ENCODE measurements around the gene BEST1.

BEST1 gene

DNA sequence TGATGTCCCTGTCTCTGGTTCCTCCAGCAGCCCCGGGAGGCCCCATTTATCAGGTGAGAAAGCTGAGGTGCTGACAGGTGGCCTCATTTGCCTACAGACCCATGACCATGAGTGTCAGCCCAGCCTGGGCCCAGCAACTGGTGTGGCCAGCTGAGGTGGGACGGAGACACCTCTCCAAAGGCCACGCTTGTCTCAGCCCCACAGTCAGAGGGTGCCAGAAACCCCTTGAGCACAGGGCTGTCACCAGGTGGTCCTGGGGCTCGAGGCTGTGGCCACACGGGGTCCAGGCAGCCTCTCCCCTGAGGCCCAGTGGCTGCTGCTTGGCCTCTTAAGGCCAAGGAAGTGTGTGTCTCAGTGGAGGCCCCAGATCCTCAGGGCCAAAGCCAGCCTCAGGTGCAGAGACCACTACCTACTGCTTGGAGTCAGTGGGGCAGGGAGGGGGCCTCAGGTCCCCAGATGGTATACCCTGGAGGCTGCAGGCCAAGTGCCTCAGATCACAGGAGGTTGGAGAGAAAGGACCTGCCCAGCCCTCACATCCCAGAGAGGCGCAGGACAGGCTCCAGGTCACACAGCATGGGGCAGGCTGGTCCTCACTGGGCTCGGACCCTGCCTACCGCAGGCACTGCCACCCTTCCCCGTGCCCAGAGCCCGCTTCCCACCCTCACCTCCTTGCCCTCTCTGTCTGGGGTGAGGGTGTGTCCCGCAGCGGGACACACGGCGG lies 44.2 kb upstream of the BEST1 start:
- Histone ChIP-seq H3K9me3 (ENCODE audit: control insufficient read depth, insufficient read depth, low read length) (no peaks in the 10 kb centered on the region), H3K4me1 (ENCODE audit: control insufficient read depth, low read length) (no peaks in the 10 kb centered on the region), H4K20me1 (ENCODE audit: control insufficient read depth, insufficient read depth, low read depth, low read length) (no peaks in the 10 kb centered on the region), H3K27ac (ENCODE audit: low read depth, low read length) (no peak overlapping the region), H3K9me2 (replicated peaks; ENCODE audit: control insufficient read depth, low read length) (no peaks in the 10 kb centered on the region), H3K27me3 (ENCODE audit: control insufficient read depth, low read length) (peaks cover 3% of the 10 kb centered on the region; the same call in 1 of the 2 replicates), H3K4me3 (ENCODE audit: low read length) (no peak overlapping the region), H3K79me2 (ENCODE audit: control insufficient read depth, low read length) (no peaks in the 10 kb centered on the region), H3F3A (ENCODE audit: control insufficient read depth, insufficient read depth) (no peaks in the 10 kb centered on the region), H3K4me2 (ENCODE audit: low read length) (no peak overlapping the region), H3K36me3 (ENCODE audit: control insufficient read depth, low read length) (no peaks in the 10 kb centered on the region)
- TF ChIP-seq CTCF (IDR thresholded peaks at IDR 0.05; ENCODE audit: low read depth, low read length, poor library complexity, severe bottlenecking) (no peak), EZH2phosphoT487 (IDR thresholded peaks at IDR 0.05; ENCODE audit: borderline replicate concordance, low read length) (no peak)

DNA sequence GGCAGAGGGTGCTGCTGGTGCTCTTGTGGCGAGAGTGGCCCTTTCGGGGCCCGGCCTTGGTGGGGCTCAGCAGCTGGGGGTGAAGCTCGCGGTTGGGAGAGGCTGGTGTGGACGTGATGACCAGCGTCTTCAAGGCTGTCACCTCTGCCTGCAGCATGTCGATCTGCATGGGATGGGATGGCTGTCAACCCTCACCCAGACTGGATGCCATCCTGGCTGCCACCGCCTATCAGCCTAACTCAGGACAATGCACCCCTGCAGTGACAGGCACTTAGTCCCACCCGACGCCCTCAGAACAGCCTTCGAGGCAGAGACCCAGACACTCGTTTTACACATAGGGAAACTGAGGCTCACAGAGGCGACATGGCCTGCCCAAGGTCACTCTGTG lies 43.6 kb upstream of the BEST1 start:
- Histone ChIP-seq H3K4me3 (ENCODE audit: low read length) (no peak overlapping the region), H3K4me1 (ENCODE audit: control insufficient read depth, low read length) (no peaks in the 10 kb centered on the region), H3K9me3 (ENCODE audit: control insufficient read depth, insufficient read depth, low read length) (no peaks in the 10 kb centered on the region), H3K4me2 (ENCODE audit: low read length) (no peak overlapping the region), H3K79me2 (ENCODE audit: control insufficient read depth, low read length) (no peaks in the 10 kb centered on the region), H3F3A (ENCODE audit: control insufficient read depth, insufficient read depth) (no peaks in the 10 kb centered on the region), H3K9me2 (replicated peaks; ENCODE audit: control insufficient read depth, low read length) (no peaks in the 10 kb centered on the region), H4K20me1 (ENCODE audit: control insufficient read depth, insufficient read depth, low read depth, low read length) (no peaks in the 10 kb centered on the region), H3K27ac (ENCODE audit: low read depth, low read length) (no peak overlapping the region), H3K27me3 (ENCODE audit: control insufficient read depth, low read length) (peaks cover 3% of the 10 kb centered on the region; the same call in 1 of the 2 replicates), H3K36me3 (ENCODE audit: control insufficient read depth, low read length) (no peaks in the 10 kb centered on the region)
- TF ChIP-seq CTCF (IDR thresholded peaks at IDR 0.05; ENCODE audit: low read depth, low read length, poor library complexity, severe bottlenecking) (no peak), EZH2phosphoT487 (IDR thresholded peaks at IDR 0.05; ENCODE audit: borderline replicate concordance, low read length) (no peak)

- H3K4me3 ChIP-seq (ENCODE audit: low read length) = no peak overlapping the region
- no peaks in the 10 kb centered on the region for H3K4me1 ChIP-seq (ENCODE audit: control insufficient read depth, low read length)
- no peaks in the 10 kb centered on the region for H4K20me1 ChIP-seq (ENCODE audit: control insufficient read depth, insufficient read depth, low read depth, low read length)
- H3K36me3 ChIP-seq (ENCODE audit: control insufficient read depth, low read length) = no peaks in the 10 kb centered on the region
- H3K27me3 ChIP-seq (ENCODE audit: control insufficient read depth, low read length) = peaks cover 3% of the 10 kb centered on the region; the same call in 1 of the 2 replicates
- TF ChIP-seq CTCF (IDR thresholded peaks at IDR 0.05; ENCODE audit: low read depth, low read length, poor library complexity, severe bottlenecking) = no peak
- TF ChIP-seq EZH2phosphoT487 (IDR thresholded peaks at IDR 0.05; ENCODE audit: borderline replicate concordance, low read length) = no peak
- H3K27ac ChIP-seq (ENCODE audit: low read depth, low read length) = no peak overlapping the region
- H3F3A ChIP-seq (ENCODE audit: control insufficient read depth, insufficient read depth) = no peaks in the 10 kb centered on the region
- H3K9me2 ChIP-seq (replicated peaks; ENCODE audit: control insufficient read depth, low read length) = no peaks in the 10 kb centered on the region
- no peaks in the 10 kb centered on the region for H3K9me3 ChIP-seq (ENCODE audit: control insufficient read depth, insufficient read depth, low read length)
- no peak overlapping the region for H3K4me2 ChIP-seq (ENCODE audit: low read length)
- H3K79me2 ChIP-seq (ENCODE audit: control insufficient read depth, low read length) = no peaks in the 10 kb centered on the region
Observed at GRCh38 chr11:61907282-61907681, 42.9 kb upstream of the BEST1 start.

Measured in DOHH2 (cell line).